Lung (tissue), 12 donors: ENCODE results near the gene GLIS1. TPM values are rescaled to one million over a fixed set of nuclear protein-coding genes. Genes with fewer than 3 reads are reported as not detected.

Experiments used
- ATAC-seq: fragments of 200-7000 bp; cut with Tn5 transposase; one replicate; pipeline ENCODE4 v1.9.1; 2020; ENCODE audit warnings: moderate number of reproducible peaks; ENCODE audit not compliant: insufficient read depth, low FRiP score
- DNase-seq, 3 donors: peaks; one replicate each; pipeline ENCODE4 v3.0.0-alpha.2; 2013 to 2017
- H3K27ac ChIP-seq, 2 donors: one replicate each; pipeline ENCODE4 v1.5.1; 2013; ENCODE audit warnings: mild to moderate bottlenecking in 2 of 2, moderate library complexity in 2 of 2, control low read depth in 1 of 2, inconsistent platforms in 1 of 2, low read depth in 1 of 2, low read length in 1 of 2
- H3K27me3 ChIP-seq, 3 donors: one replicate each; pipeline ENCODE4 v1.5.1; 2013; ENCODE audit warnings: low read length in 2 of 3; ENCODE audit not compliant: control insufficient read depth in 3 of 3, insufficient read depth in 3 of 3
- H3K36me3 ChIP-seq, 4 donors: one replicate each; pipeline ENCODE4 v1.5.1; 2013; ENCODE audit warnings: low read length in 4 of 4, mild to moderate bottlenecking in 1 of 4, moderate library complexity in 1 of 4; ENCODE audit not compliant: control insufficient read depth in 4 of 4, insufficient read depth in 4 of 4
- H3K4me1 ChIP-seq, 5 donors: one replicate each; pipeline ENCODE4 v1.5.1; 2013; ENCODE audit warnings: low read length in 5 of 5, mild to moderate bottlenecking in 2 of 5, moderate library complexity in 1 of 5; ENCODE audit not compliant: control insufficient read depth in 5 of 5, insufficient read depth in 5 of 5
- H3K4me3 ChIP-seq: one replicate; pipeline ENCODE4 v1.5.1; 2013; ENCODE audit warnings: mild to moderate bottlenecking, control low read depth, moderate library complexity
- H3K9ac ChIP-seq, 2 donors: one replicate each; pipeline ENCODE4 v1.5.1; 2013; ENCODE audit warnings: low read length in 2 of 2, control low read depth in 1 of 2; ENCODE audit not compliant: insufficient read depth in 1 of 2
- H3K9me3 ChIP-seq, 4 donors: one replicate each; pipeline ENCODE4 v1.5.1; 2013; ENCODE audit warnings: low read length in 3 of 4, mild to moderate bottlenecking in 1 of 4, moderate library complexity in 1 of 4; ENCODE audit not compliant: control insufficient read depth in 4 of 4, insufficient read depth in 3 of 4
- WGBS, 2 donors: extraction: QIAGEN DNeasy Blood & Tissue Kit; methylation state at CpG; one replicate each; pipeline ENCODE4 v1.1.7; 2013; 5-methylcytosine and 5-hydroxymethylcytosine counted together
- polyA plus RNA-seq, 2 donors: library from polyadenylated mRNA; stranded (reverse); fragments of 200-250 nt; gene quantifications; one replicate each; pipeline ENCODE4 v1.2.1, GENCODE V29; 2013
- total RNA-seq, 2 donors: library from RNA; depleted of rRNA in 1 of 2; stranded (reverse); fragments of >200 nt in 1 of 2; gene quantifications; one replicate each; pipeline ENCODE4 v1.2.1, GENCODE V29; 2014 to 2021
- TF ChIP-seq, protein P1 (sequence below): IDR thresholded peaks from 2 replicates; pipeline ENCODE4 v1.5.1; 2012; ENCODE audit warnings: mild to moderate bottlenecking; ENCODE audit errors: control extremely low read depth, extremely low read depth
- donor health status: control.
- donor health status: control.
- donor health status: Bipolar disorder and iron deficiency.
- donor health status: healthy.
- donor health status: DM: yes; HTN: yes; CAD: no.

Gene GLIS1
- total and polyA plus RNA-seq, 4 donors: 0.05 to 0.18 (median 0.17) TPM; not detected in 1

DNA sequence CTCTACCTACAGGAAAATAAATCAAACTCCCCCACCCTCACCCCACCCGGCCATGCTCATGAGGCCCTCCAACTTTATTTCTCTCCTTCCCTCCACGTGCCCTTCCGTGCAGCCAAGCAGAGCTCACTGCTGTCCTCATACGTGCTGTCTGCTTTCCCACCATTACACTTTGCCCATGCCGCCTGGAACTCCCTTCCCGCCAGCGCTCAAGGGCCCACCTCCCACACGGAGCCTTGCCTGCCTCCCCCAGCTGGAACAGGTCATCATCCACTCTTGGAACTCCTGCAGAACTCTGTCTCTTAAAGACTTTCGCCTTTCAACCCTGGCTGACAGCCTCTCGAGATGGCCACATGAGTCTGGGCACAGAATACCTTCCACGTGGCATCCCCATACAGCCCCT is 42.4 kb downstream of the GLIS1 start:
- no peak for DNase-seq

DNA sequence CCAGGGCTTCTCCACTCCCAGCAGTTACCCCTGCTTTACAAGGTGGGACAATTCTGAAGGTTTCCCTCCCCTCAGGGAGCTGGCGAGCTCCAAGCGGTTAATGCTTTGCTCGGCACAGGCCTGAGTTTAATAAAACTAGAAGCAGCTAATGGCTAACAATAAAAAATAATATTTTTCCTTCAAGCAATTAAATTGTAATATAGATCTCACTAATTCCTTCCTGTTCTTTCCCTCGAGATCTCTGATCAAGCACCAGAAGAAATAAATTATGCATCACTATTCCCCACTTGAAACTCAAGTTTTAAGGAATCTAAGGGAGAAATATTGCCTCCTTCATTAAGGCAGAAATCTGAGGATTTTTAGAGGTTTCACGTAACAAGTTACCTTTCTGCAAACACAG is 42.9 kb downstream of the GLIS1 start:
- no peaks in the 10 kb centered on the region for H3K4me1 ChIP-seq
- no peak overlapping the region for H3K27ac ChIP-seq
- H3K27me3 ChIP-seq: no peaks in the 10 kb centered on the region
- peaks cover 0 to 2% (median 0%) of the 10 kb centered on the region in 4 donors for H3K9me3 ChIP-seq
- H3K4me3 ChIP-seq: no peak overlapping the region
- H3K36me3 ChIP-seq: no peaks in the 10 kb centered on the region
- TF ChIP-seq, protein P1, sequence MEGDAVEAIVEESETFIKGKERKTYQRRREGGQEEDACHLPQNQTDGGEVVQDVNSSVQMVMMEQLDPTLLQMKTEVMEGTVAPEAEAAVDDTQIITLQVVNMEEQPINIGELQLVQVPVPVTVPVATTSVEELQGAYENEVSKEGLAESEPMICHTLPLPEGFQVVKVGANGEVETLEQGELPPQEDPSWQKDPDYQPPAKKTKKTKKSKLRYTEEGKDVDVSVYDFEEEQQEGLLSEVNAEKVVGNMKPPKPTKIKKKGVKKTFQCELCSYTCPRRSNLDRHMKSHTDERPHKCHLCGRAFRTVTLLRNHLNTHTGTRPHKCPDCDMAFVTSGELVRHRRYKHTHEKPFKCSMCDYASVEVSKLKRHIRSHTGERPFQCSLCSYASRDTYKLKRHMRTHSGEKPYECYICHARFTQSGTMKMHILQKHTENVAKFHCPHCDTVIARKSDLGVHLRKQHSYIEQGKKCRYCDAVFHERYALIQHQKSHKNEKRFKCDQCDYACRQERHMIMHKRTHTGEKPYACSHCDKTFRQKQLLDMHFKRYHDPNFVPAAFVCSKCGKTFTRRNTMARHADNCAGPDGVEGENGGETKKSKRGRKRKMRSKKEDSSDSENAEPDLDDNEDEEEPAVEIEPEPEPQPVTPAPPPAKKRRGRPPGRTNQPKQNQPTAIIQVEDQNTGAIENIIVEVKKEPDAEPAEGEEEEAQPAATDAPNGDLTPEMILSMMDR: no peak
- DNase-seq: no peak
- WGBS, 2 donors: 91 to 92% methylated on average over 5 of the region's 5 CpGs
- no peak overlapping the region for H3K9ac ChIP-seq
- no peak for ATAC-seq

More for the DNA sequence above, 42.4 kb downstream of the GLIS1 start:
- H3K36me3 ChIP-seq: no peaks in the 10 kb centered on the region
- 86 to 87% methylated on average over 11 of the region's 11 CpGs for WGBS, 2 donors
- H3K9ac ChIP-seq: no peak overlapping the region
- H3K4me1 ChIP-seq: no peaks in the 10 kb centered on the region
- H3K27me3 ChIP-seq: no peaks in the 10 kb centered on the region
- TF ChIP-seq, protein P1: no peak
- no peak for ATAC-seq
- peaks cover 0 to 2% (median 0%) of the 10 kb centered on the region in 4 donors for H3K9me3 ChIP-seq
- no peak overlapping the region for H3K4me3 ChIP-seq
- no peak overlapping the region for H3K27ac ChIP-seq

DNA sequence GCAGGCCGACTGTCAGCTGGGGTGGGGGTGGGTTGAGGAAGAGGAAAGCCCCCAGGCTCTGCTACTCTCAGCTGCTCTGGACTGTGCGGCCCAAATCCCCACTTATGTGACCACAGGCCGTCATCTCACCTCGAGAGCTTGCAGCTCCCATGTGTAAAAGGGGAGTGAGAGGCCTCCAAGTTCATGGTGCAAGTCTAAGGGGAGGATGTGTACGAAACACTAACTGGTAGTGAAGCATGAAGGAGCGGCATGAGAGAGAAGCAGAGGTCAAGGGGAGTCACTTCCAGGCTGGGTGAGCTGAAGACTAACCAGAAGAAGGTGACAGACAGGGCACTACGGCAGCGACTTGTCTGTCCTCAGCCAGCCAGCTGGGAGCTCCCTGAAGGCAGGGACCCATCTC is 43.8 kb downstream of the GLIS1 start:
- TF ChIP-seq, protein P1: no peak

DNA sequence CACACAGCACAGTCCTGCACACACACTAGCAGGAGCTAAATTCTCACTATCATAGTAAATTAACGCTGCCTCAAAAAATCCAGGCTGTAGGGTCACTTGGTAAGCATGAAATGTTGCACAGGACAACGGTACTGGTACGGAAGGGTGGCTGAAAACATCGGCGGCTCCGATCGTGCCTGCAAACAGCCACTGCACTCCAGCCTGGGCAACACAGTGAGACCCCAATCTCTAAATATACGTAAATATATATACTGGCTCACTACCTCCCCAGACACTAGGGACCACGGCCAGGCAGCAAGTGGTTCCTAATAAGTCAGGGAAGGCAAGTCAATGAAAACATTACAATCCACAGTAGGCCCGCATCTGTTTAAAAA is 44.3 kb downstream of the GLIS1 start:
- TF ChIP-seq, protein P1: no peak
- no peaks in the 10 kb centered on the region for H3K9me3 ChIP-seq
- DNase-seq (no peak), ATAC-seq (no peak)
- no peak overlapping the region for H3K27ac ChIP-seq
- 92 to 94% methylated on average over 10 of the region's 10 CpGs for WGBS, 2 donors
- H3K36me3 ChIP-seq: no peaks in the 10 kb centered on the region
- H3K4me1 ChIP-seq: no peaks in the 10 kb centered on the region
- no peak overlapping the region for H3K4me3 ChIP-seq
- no peaks in the 10 kb centered on the region for H3K27me3 ChIP-seq
- no peak overlapping the region for H3K9ac ChIP-seq

More for the DNA sequence above, 43.8 kb downstream of the GLIS1 start:
- Histone ChIP-seq H3K36me3 (no peaks in the 10 kb centered on the region), H3K9me3 (peaks cover 0 to 2% (median 0%) of the 10 kb centered on the region in 4 donors), H3K4me1 (no peaks in the 10 kb centered on the region), H3K27ac (no peak overlapping the region), H3K4me3 (no peak overlapping the region), H3K9ac (no peak overlapping the region), H3K27me3 (no peaks in the 10 kb centered on the region)
- DNase-seq (no peak), ATAC-seq (no peak)
- whole genome bisulfite sequencing, 2 donors: 78 to 92% methylated on average over 8 of the region's 8 CpGs
